Stomach (tissue), 9 donors: ENCODE data around the gene HYDIN. TPM values are rescaled to one million over a fixed set of nuclear protein-coding genes. Genes with fewer than 3 reads are reported as not detected.
A peak's percentile ranks its signal among the peaks of the same experiment; 100 is the strongest.

Experiments used
- DNase-seq, 2 donors: peaks; one replicate each; pipeline versions ENCODE4 v3.0.0 to v3.0.0-alpha.2; 2013 to 2019
- H3K27ac ChIP-seq, 5 donors: fragments of 200-600 bp in 4 of 5; sonication (generic) in 4 of 5; one replicate each; pipeline ENCODE4 v1.5.1; 2013 to 2019; ENCODE audit warnings: mild to moderate bottlenecking in 1 of 5, moderate library complexity in 1 of 5
- H3K27me3 ChIP-seq, 3 donors: fragments of 200-600 bp; sonication (generic); one replicate each; pipeline ENCODE4 v1.5.1; 2017 to 2019; ENCODE audit warnings: mixed run types in 1 of 3
- H3K36me3 ChIP-seq, 4 donors: fragments of 200-600 bp; sonication (generic); 1 replicate in 3 of 4; 2 replicates in 1 of 4; pipeline ENCODE4 v1.5.1; 2016 to 2019
- H3K4me1 ChIP-seq, 4 donors: fragments of 200-600 bp; sonication (generic); one replicate each; pipeline ENCODE4 v1.5.1; 2016 to 2019
- H3K4me3 ChIP-seq, 4 donors: fragments of 200-600 bp; sonication (generic) in 3 of 4; one replicate each; pipeline ENCODE4 v1.5.1; 2016 to 2019; ENCODE audit warnings: mild to moderate bottlenecking in 1 of 4
- H3K9me3 ChIP-seq, 4 donors: fragments of 200-600 bp; sonication (generic); one replicate each; pipeline ENCODE4 v1.5.1; 2016 to 2019
- EP300 ChIP-seq: sonication (generic); formaldehyde crosslinking; IDR thresholded peaks from one replicate; pipeline ENCODE4 v1.6.1; 2017; ENCODE audit warnings: antibody characterized with exemption
- POLR2A ChIP-seq, 4 donors: fragments of 450-650 bp; IDR thresholded peaks; one replicate each; pipeline ENCODE4 v1.6.1; 2016; ENCODE audit warnings: antibody characterized with exemption in 4 of 4, control low read depth in 2 of 4, mild to moderate bottlenecking in 1 of 4, moderate library complexity in 1 of 4
- POLR2AphosphoS5 ChIP-seq, 3 donors: sonication (generic); formaldehyde crosslinking; IDR thresholded peaks; one replicate each; pipeline ENCODE4 v1.6.1; 2016; ENCODE audit warnings: antibody characterized with exemption in 3 of 3
- WGBS, 5 donors: extraction: QIAGEN DNeasy Blood & Tissue Kit in 3 of 5; methylation state at CpG; one replicate each; pipeline versions ENCODE4 v1.1.5 to v1.1.7; 2013 to 2018; 5-methylcytosine and 5-hydroxymethylcytosine counted together
- intact Hi-C: fragments of 100-400 bp; cut with DNase I; formaldehyde crosslinking; loops from one replicate; pipeline ENCODE4 v1.15.1; 2023; ENCODE audit warnings: low total_unique reads
- polyA plus RNA-seq, 3 donors: library from polyadenylated mRNA; stranded (reverse); fragments of 200-250 nt; gene quantifications; one replicate each; pipeline ENCODE4 v1.2.3, GENCODE V29; 2013
- total RNA-seq, 5 donors: library from RNA; depleted of rRNA; stranded (reverse); fragments of >200 nt; gene quantifications; one replicate each; pipeline versions ENCODE4 v1.1.0 to v1.2.3, GENCODE V29; 2014 to 2016
- TF ChIP-seq, protein P1 (sequence below), 7 experiments: fragments of 450-650 bp in 4 of 7; fragments of 200-600 bp in 3 of 7; sonication (generic) in 3 of 7; IDR thresholded peaks; one replicate each; pipeline ENCODE4 v1.5.1; 2016 to 2019; ENCODE audit warnings: antibody characterized with exemption in 7 of 7, control low read depth in 2 of 7, mild to moderate bottlenecking in 1 of 7
- donor health status: healthy with polysubstance abuse.
- donor health status: Bipolar disorder and iron deficiency.
- donor health status: healthy.

The HYDIN gene
- total and polyA plus RNA-seq, 8 donors: 0.05 to 11.2 (median 0.58) TPM; not detected in 1

DNA sequence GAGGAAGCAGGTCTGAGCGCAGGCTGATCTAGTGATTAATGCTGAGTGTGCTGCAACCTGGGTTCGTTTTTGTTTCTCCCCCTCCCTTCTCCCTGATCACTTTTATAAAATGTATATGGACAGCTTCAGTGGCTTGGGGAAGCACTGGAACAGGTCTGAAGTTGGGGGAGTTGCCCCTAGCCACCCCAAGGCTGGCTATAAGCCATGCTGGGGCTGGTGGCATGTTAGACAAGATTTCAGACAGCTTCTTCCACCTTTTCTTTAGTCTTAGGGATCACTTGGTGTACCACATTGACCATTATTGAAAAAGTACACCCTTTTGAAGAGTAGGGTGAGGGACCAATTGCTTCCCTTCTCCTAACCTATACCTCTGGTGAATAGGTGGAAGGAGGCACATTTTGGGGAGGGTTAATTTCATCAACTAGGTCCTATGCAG, 425.8 kb downstream of the HYDIN start:
- WGBS, 5 donors: 44 to 49% (median 47%) methylated on average over 2 of the region's 2 CpGs

DNA sequence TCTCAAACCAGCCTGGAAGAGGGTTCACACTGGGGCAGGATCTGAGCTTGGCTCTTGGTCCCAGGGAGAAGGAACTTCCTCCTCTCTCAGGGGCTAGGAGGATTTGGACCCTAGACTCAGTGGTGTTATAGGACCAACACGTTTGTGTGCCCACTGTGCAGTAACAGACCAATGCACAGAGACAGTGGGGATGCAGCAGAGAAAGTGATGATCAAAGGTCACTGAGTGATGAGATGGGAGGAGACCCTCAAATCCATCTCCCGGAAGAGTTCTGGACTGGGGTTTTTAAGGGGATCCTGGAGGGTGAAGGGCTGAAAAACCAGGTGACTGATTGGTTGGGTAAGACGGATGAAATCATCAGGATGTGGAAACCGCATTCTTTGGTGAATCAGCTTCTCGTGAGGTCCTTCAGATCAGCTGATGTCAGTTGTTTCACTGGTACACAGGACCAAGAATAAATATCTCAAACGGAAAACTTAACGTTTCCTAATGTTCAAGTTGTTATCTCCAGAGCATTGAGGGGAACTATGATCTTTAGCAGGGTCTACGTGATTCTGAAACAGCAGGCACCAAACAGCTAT, 426.3 kb downstream of the HYDIN start:
- H3K27me3 ChIP-seq: peaks cover 0 to 24% (median 6%) of the 10 kb centered on the region in 3 donors
- H3K36me3 ChIP-seq: no peaks in the 10 kb centered on the region
- TF ChIP-seq POLR2A (IDR thresholded peaks at IDR 0.05) (no peak), POLR2AphosphoS5 (IDR thresholded peaks at IDR 0.05) (no peak), EP300 (no peak)
- TF ChIP-seq, protein P1, sequence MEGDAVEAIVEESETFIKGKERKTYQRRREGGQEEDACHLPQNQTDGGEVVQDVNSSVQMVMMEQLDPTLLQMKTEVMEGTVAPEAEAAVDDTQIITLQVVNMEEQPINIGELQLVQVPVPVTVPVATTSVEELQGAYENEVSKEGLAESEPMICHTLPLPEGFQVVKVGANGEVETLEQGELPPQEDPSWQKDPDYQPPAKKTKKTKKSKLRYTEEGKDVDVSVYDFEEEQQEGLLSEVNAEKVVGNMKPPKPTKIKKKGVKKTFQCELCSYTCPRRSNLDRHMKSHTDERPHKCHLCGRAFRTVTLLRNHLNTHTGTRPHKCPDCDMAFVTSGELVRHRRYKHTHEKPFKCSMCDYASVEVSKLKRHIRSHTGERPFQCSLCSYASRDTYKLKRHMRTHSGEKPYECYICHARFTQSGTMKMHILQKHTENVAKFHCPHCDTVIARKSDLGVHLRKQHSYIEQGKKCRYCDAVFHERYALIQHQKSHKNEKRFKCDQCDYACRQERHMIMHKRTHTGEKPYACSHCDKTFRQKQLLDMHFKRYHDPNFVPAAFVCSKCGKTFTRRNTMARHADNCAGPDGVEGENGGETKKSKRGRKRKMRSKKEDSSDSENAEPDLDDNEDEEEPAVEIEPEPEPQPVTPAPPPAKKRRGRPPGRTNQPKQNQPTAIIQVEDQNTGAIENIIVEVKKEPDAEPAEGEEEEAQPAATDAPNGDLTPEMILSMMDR (IDR thresholded peaks at IDR 0.05): no peak
- intact Hi-C loops: no loop called here
- DNase-seq: no peak
- peaks cover 11 to 22% (median 18%) of the 10 kb centered on the region in 4 donors for H3K4me1 ChIP-seq
- H3K27ac ChIP-seq: no peak overlapping the region
- H3K9me3 ChIP-seq: peaks cover 0 to 12% (median 4%) of the 10 kb centered on the region in 4 donors
- no peak overlapping the region for H3K4me3 ChIP-seq
- WGBS, 5 donors: 56 to 72% (median 65%) methylated on average over 8 of the region's 8 CpGs

More for the DNA sequence above, 425.8 kb downstream of the HYDIN start:
- intact Hi-C loops: no loop called here
- TF ChIP-seq EP300 (no peak), POLR2AphosphoS5 (IDR thresholded peaks at IDR 0.05) (no peak), POLR2A (IDR thresholded peaks at IDR 0.05) (no peak)
- TF ChIP-seq, protein P1 (IDR thresholded peaks at IDR 0.05): no peak
- Histone ChIP-seq H3K9me3 (peaks cover 0 to 12% (median 4%) of the 10 kb centered on the region in 4 donors), H3K4me3 (no peak overlapping the region), H3K36me3 (no peaks in the 10 kb centered on the region), H3K27ac (no peak overlapping the region), H3K4me1 (peaks cover 6 to 17% (median 13%) of the 10 kb centered on the region in 4 donors), H3K27me3 (peaks cover 0 to 28% (median 6%) of the 10 kb centered on the region in 3 donors)
- no peak for DNase-seq

DNA sequence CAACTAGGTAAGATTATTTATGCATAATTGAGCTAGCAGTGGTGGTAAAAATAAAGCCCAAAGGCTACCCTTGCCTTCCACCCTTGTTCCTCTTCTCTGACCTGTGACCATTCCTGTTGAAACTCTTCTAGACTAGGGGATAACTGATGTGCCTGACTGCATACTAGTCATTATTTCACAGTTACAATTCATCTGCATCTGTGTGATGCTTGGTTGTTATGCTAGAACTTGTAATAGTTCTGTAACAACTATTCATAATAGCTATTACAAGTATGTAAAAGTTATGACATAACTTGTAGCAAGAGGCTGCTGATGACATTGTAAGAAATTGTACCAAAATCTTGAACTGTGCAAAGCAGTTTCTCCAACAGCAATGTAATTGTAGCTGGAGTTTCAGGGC, 427.2 kb downstream of the HYDIN start:
- TF ChIP-seq, protein P1 (IDR thresholded peaks at IDR 0.05): no peak
- TF ChIP-seq EP300: no peak
- peaks cover 0 to 12% (median 4%) of the 10 kb centered on the region in 4 donors for H3K9me3 ChIP-seq
- H3K4me1 ChIP-seq: peaks cover 13 to 31% (median 23%) of the 10 kb centered on the region in 4 donors
- intact Hi-C loops: no loop called here
- no peak for DNase-seq
- H3K36me3 ChIP-seq: peaks cover 0 to 4% (median 0%) of the 10 kb centered on the region in 4 donors
- H3K27ac ChIP-seq: no peak overlapping the region
- peaks cover 0 to 15% (median 6%) of the 10 kb centered on the region in 3 donors for H3K27me3 ChIP-seq
- H3K4me3 ChIP-seq: no peak overlapping the region

DNA sequence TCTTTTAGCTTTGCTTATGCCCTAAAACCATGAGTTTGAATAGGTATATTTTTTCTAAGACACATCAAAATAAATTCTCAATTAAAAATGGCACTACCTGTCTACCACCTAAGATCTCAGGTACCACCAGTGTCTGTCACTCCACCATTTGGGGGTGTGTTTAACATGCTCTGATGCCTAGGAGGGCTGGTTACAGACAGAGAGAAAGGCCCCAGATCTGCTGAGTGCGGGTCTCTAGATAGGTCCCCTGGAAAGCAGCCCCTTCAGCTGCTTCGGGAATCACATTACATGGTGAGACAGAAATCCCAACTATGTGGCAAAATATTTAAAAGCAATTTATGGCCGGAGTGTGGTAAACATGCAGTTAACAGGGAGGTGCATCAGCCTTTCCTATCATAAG, 428.9 kb downstream of the HYDIN start:
- Histone ChIP-seq H3K27ac (no peak overlapping the region), H3K36me3 (peaks cover 0 to 14% (median 2%) of the 10 kb centered on the region in 4 donors), H3K27me3 (peaks cover 0 to 10% (median 0%) of the 10 kb centered on the region in 3 donors), H3K9me3 (peaks cover 0 to 12% (median 4%) of the 10 kb centered on the region in 4 donors), H3K4me1 (peaks cover 13 to 38% (median 25%) of the 10 kb centered on the region in 4 donors), H3K4me3 (peak overlapping the region in 2 of 4 donors; percentile 94 to 97)
- no peak for DNase-seq
- TF ChIP-seq POLR2A (IDR thresholded peaks at IDR 0.05) (no peak), EP300 (no peak), POLR2AphosphoS5 (IDR thresholded peaks at IDR 0.05) (no peak)
- TF ChIP-seq, protein P1 (IDR thresholded peaks at IDR 0.05): no peak
- 68 to 84% (median 77%) methylated on average over 3 of the region's 3 CpGs for WGBS, 5 donors
- intact Hi-C loops: no loop called here
